22Rv1 (cell line): ENCODE results near the gene REPS2.

Experiments
- ZFX ChIP-seq: fragments of 450-650 bp; IDR thresholded peaks from 2 replicates; pipeline ENCODE4 v1.6.1; 2017; ENCODE audit warnings: antibody characterized with exemption, borderline replicate concordance
- TF ChIP-seq, protein P1 (sequence below): fragments of 450-650 bp; IDR thresholded peaks from 2 replicates; pipeline ENCODE4 v1.5.1; 2017; ENCODE audit warnings: mild to moderate bottlenecking

DNA sequence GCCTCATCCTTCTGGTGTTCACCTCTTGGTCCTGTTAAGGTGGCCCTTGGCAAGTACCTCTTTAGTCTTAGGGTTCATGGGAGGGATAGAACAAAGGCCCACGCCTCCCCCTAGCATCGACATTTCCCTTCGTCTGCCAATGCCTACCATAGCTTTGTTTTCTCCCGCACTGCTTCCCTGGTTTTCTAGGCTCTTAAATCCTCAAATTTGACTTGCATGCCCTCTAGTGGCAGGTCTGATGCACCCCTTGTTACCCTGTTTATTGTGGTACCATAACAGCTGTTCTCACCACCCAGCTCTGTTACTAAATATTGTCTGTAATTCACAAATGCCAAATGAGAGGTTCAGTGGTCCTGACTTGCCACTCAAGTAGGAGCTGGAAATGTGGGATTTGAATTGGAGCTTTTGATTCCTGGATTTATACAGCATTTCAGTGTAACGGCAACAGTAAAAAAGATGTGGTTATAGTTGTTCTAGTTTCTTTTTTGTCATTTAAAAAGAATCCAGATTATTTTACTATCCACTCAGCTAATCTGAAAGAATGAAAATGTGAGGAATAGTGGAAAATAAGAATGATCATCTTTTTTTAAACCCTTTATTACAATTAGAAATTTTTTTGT is 100.1 kb downstream of the REPS2 start:
- TF ChIP-seq, protein P1, sequence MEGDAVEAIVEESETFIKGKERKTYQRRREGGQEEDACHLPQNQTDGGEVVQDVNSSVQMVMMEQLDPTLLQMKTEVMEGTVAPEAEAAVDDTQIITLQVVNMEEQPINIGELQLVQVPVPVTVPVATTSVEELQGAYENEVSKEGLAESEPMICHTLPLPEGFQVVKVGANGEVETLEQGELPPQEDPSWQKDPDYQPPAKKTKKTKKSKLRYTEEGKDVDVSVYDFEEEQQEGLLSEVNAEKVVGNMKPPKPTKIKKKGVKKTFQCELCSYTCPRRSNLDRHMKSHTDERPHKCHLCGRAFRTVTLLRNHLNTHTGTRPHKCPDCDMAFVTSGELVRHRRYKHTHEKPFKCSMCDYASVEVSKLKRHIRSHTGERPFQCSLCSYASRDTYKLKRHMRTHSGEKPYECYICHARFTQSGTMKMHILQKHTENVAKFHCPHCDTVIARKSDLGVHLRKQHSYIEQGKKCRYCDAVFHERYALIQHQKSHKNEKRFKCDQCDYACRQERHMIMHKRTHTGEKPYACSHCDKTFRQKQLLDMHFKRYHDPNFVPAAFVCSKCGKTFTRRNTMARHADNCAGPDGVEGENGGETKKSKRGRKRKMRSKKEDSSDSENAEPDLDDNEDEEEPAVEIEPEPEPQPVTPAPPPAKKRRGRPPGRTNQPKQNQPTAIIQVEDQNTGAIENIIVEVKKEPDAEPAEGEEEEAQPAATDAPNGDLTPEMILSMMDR, result peak; percentile 71
- TF ChIP-seq ZFX, result no peak
